ENCODE results near the gene NXN. TPM values are rescaled to one million over a fixed set of nuclear protein-coding genes. Genes with fewer than 3 reads are reported as not detected.
"Not testable (repeated sequence)": the region's sequence is repeated elsewhere in the genome, so short reads cannot be mapped to it uniquely, and the experiment has no call there.

NXN gene
- polyA plus RNA-seq, 1 of the 3 experiments (the other 2 are of a cell fraction): 23.9 TPM

GRCh38 chr17:975371-975915 is 4.1 kb downstream of the NXN start:
- peaks cover 3% of the 10 kb centered on the region for H3F3A ChIP-seq (replicated peaks; ENCODE audit: insufficient read depth)
- H3K9me2 ChIP-seq: no peaks in the 10 kb centered on the region
- H3K4me1 ChIP-seq (ENCODE audit: control insufficient read depth in 1 of 2, insufficient read depth in 2 of 2, low read depth in 1 of 2, low read length in 1 of 2): peaks cover 0 to 16% of the 10 kb centered on the region in 2 experiments; a peak in 2 of 4 replicates
- WGBS (ENCODE audit: low lambda C conversion rate): 17% methylated on average over 5 of the region's 5 CpGs
- POLR2A ChIA-PET: no interaction called here
- no peak overlapping the region for H2AFZ ChIP-seq (ENCODE audit: low read depth)
- peak; percentile 28 for DNase-seq
- peak overlapping the region; percentile 25; the same call in 1 of the 2 replicates for H3K4me2 ChIP-seq
- no peaks in the 10 kb centered on the region for H3K9me3 ChIP-seq
- TF ChIP-seq EZH2phosphoT487 (IDR thresholded peaks at IDR 0.05; ENCODE audit: borderline replicate concordance, low read depth) (no peak), TCF12 (IDR thresholded peaks at IDR 0.05) (peak; percentile 43; the same call in 1 of the 2 replicates), SMC3 (IDR thresholded peaks at IDR 0.05; ENCODE audit: low read depth, low read length) (no peak), NFIC (IDR thresholded peaks at IDR 0.05; ENCODE audit: borderline replicate concordance) (no peak)
- peaks cover 36% of the 10 kb centered on the region for H3K27me3 ChIP-seq (ENCODE audit: insufficient read depth)
- peak overlapping the region in 1 of 2 experiments; percentile 16; a peak in 1 of 4 replicates for H3K27ac ChIP-seq (ENCODE audit: low read depth in 2 of 2, low read length in 1 of 2)
- H3K9ac ChIP-seq: no peak overlapping the region
- 0 out of 4 replicates have a peak overlapping the region, but pooled peaks of 1 of the 2 experiments have one; percentile 3 for H3K4me3 ChIP-seq (ENCODE audit: low read depth in 2 of 2, low read length in 1 of 2)
- CTCF ChIA-PET: interaction anchor here (0.5 to 2.5 kb wide), 3 partner anchors 67 to 223 kb away, joined by 3 to 9 read pairs (median 3); partner anchors contain the start of gene GEMIN4
- H4K20me1 ChIP-seq (ENCODE audit: insufficient read depth): peaks cover 23% of the 10 kb centered on the region
- H3K36me3 ChIP-seq (replicated peaks in 1 of 2; ENCODE audit: control insufficient read depth in 1 of 2, insufficient read depth in 2 of 2, low read length in 1 of 2): no peaks in the 10 kb centered on the region
- peaks cover 40% of the 10 kb centered on the region for H3K79me2 ChIP-seq (ENCODE audit: insufficient read depth)

DNA sequence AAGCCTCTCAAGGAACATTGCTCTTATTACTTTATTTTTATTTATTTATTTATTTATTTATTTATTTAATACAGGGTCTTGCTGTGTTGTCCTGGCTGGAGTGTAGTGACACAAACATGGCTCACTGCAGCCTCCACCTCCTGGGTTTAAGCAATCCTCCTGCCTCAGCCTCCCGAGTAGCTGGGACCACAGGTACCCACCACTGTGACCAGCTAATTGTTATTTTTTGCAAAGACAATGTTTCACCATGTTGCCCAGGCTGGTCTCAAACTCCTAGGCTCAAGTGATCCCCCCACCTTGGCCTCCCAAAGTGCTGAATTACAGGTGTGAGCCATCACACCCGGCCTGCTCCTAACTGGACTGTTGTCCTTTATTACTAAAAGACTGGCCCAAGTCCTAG is 4.8 kb downstream of the NXN start:
- H2AFZ ChIP-seq (ENCODE audit: low read depth); H3K9ac ChIP-seq; H3K4me2 ChIP-seq; DNase-seq; H3F3A ChIP-seq (replicated peaks; ENCODE audit: insufficient read depth); H3K4me3 ChIP-seq (ENCODE audit: low read depth in 2 of 2, low read length in 1 of 2); POLR2A ChIA-PET; H3K9me2 ChIP-seq; H3K36me3 ChIP-seq (replicated peaks in 1 of 2; ENCODE audit: control insufficient read depth in 1 of 2, insufficient read depth in 2 of 2, low read length in 1 of 2); H3K27ac ChIP-seq (ENCODE audit: low read depth in 2 of 2, low read length in 1 of 2); H3K9me3 ChIP-seq: not testable (repeated sequence)
- CTCF ChIA-PET: interaction anchor here (1.0 to 1.3 kb wide), 3 partner anchors 110 to 223 kb away, joined by 3 read pairs; partner anchors contain the start of gene GEMIN4
- peaks cover 40% of the 10 kb centered on the region for H3K79me2 ChIP-seq (ENCODE audit: insufficient read depth)
- 74% methylated on average over 2 of the region's 2 CpGs for WGBS (ENCODE audit: low lambda C conversion rate)
- peaks cover 25% of the 10 kb centered on the region for H4K20me1 ChIP-seq (ENCODE audit: insufficient read depth)
- peaks cover 41% of the 10 kb centered on the region for H3K27me3 ChIP-seq (ENCODE audit: insufficient read depth)
- peaks cover 0 to 13% of the 10 kb centered on the region in 2 experiments; a peak in 2 of 4 replicates for H3K4me1 ChIP-seq (ENCODE audit: control insufficient read depth in 1 of 2, insufficient read depth in 2 of 2, low read depth in 1 of 2, low read length in 1 of 2)

DNA sequence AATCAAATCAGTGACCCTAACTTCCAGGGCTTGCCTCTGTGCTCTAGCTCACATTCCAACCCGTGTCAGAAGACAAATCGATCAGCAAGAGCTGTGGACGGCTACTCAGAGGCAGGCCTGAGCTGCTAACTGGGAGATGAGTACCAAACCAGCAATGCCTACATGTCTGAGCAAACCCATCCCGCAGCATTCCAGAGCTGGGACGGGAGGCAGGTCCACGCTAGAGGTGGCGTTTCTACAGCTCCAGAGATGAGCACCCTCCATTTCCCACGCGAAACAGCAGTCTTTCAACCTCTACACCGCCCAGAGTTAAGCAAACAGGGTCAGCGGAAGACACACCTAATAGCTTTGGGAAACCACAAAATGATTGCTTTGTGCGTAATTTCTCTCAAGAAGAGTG is 6.5 kb downstream of the NXN start:
- POLR2A ChIA-PET: no interaction called here
- H3K36me3 ChIP-seq (replicated peaks in 1 of 2; ENCODE audit: control insufficient read depth in 1 of 2, insufficient read depth in 2 of 2, low read length in 1 of 2): no peaks in the 10 kb centered on the region
- CTCF ChIA-PET: interaction anchor here (1.3 kb wide), 1 partner anchor 8 kb away, joined by 5 read pairs; no protein-coding TSS in a partner anchor
- DNase-seq: no peak
- H4K20me1 ChIP-seq (ENCODE audit: insufficient read depth): peaks cover 36% of the 10 kb centered on the region
- no peak overlapping the region for H3K27ac ChIP-seq (ENCODE audit: low read depth in 2 of 2, low read length in 1 of 2)
- H3F3A ChIP-seq (replicated peaks; ENCODE audit: insufficient read depth): no peaks in the 10 kb centered on the region
- no peak overlapping the region for H3K4me2 ChIP-seq
- peaks cover 0 to 13% of the 10 kb centered on the region in 2 experiments; a peak in 2 of 4 replicates for H3K4me1 ChIP-seq (ENCODE audit: control insufficient read depth in 1 of 2, insufficient read depth in 2 of 2, low read depth in 1 of 2, low read length in 1 of 2)
- no peak overlapping the region for H3K4me3 ChIP-seq (ENCODE audit: low read depth in 2 of 2, low read length in 1 of 2)
- H2AFZ ChIP-seq (ENCODE audit: low read depth): no peak overlapping the region
- 70% methylated on average over 12 of the region's 12 CpGs for whole genome bisulfite sequencing (ENCODE audit: low lambda C conversion rate)
- H3K79me2 ChIP-seq (ENCODE audit: insufficient read depth): peaks cover 44% of the 10 kb centered on the region
- H3K9me3 ChIP-seq: no peaks in the 10 kb centered on the region
- no peak overlapping the region for H3K9ac ChIP-seq
- peaks cover 54% of the 10 kb centered on the region for H3K27me3 ChIP-seq (ENCODE audit: insufficient read depth)
- H3K9me2 ChIP-seq: no peaks in the 10 kb centered on the region
- TF ChIP-seq POLR2AphosphoS5 (IDR thresholded peaks at IDR 0.05; ENCODE audit: low read depth, low read length): no peak
- TF ChIP-seq YY1 (IDR thresholded peaks at IDR 0.05; ENCODE audit: low read depth): no peak
- TF ChIP-seq EP300 (IDR thresholded peaks at IDR 0.05; ENCODE audit: borderline replicate concordance in 1 of 2, low read depth in 1 of 2, low read length in 1 of 2): no peak
- no peak for TF ChIP-seq FOXJ3 (CRISPR knock-in tag; IDR thresholded peaks at IDR 0.05)
- no peak for TF ChIP-seq RXRA (IDR thresholded peaks at IDR 0.05; ENCODE audit: borderline replicate concordance, low read depth)
- TF ChIP-seq MXI1 (IDR thresholded peaks at IDR 0.05; ENCODE audit: low read depth, low read length): no peak
- no peak for TF ChIP-seq PBX3 (IDR thresholded peaks at IDR 0.05)
- TF ChIP-seq GATA2 (CRISPR knock-in tag; IDR thresholded peaks at IDR 0.05): no peak
- no peak for TF ChIP-seq RCOR1 (IDR thresholded peaks at IDR 0.05; ENCODE audit: low read length)
- no peak for TF ChIP-seq NFIC (IDR thresholded peaks at IDR 0.05; ENCODE audit: borderline replicate concordance)
- TF ChIP-seq TCF12 (IDR thresholded peaks at IDR 0.05): no peak
- TF ChIP-seq, protein P1, sequence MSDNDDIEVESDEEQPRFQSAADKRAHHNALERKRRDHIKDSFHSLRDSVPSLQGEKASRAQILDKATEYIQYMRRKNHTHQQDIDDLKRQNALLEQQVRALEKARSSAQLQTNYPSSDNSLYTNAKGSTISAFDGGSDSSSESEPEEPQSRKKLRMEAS (IDR thresholded peaks at IDR 0.05; ENCODE audit: low read depth): no peak
- TF ChIP-seq, protein P2, sequence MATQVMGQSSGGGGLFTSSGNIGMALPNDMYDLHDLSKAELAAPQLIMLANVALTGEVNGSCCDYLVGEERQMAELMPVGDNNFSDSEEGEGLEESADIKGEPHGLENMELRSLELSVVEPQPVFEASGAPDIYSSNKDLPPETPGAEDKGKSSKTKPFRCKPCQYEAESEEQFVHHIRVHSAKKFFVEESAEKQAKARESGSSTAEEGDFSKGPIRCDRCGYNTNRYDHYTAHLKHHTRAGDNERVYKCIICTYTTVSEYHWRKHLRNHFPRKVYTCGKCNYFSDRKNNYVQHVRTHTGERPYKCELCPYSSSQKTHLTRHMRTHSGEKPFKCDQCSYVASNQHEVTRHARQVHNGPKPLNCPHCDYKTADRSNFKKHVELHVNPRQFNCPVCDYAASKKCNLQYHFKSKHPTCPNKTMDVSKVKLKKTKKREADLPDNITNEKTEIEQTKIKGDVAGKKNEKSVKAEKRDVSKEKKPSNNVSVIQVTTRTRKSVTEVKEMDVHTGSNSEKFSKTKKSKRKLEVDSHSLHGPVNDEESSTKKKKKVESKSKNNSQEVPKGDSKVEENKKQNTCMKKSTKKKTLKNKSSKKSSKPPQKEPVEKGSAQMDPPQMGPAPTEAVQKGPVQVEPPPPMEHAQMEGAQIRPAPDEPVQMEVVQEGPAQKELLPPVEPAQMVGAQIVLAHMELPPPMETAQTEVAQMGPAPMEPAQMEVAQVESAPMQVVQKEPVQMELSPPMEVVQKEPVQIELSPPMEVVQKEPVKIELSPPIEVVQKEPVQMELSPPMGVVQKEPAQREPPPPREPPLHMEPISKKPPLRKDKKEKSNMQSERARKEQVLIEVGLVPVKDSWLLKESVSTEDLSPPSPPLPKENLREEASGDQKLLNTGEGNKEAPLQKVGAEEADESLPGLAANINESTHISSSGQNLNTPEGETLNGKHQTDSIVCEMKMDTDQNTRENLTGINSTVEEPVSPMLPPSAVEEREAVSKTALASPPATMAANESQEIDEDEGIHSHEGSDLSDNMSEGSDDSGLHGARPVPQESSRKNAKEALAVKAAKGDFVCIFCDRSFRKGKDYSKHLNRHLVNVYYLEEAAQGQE (IDR thresholded peaks at IDR 0.05; ENCODE audit: low read depth, low read length): no peak
- no peak for TF ChIP-seq TEAD4 (IDR thresholded peaks at IDR 0.05; ENCODE audit: borderline replicate concordance, insufficient read depth)
